ENCODE data around the gene MYOM1. TPM values are rescaled to one million over a fixed set of nuclear protein-coding genes. Genes with fewer than 3 reads are reported as not detected.

The MYOM1 gene
- total and polyA plus RNA-seq, 2 donors from 2014 or later, result 2.1 to 6.8 TPM

GRCh38 chr18:3132700-3133099 is 87.1 kb downstream of the MYOM1 start:
- H3K4me1 ChIP-seq (ENCODE audit: control insufficient read depth in 2 of 3, insufficient read depth in 2 of 3, low read depth in 1 of 3, low read length in 3 of 3), result no peaks in the 10 kb centered on the region
- H3K4me3 ChIP-seq (ENCODE audit: low read length in 3 of 3), result no peak overlapping the region
- no peak overlapping the region for H3K9ac ChIP-seq (ENCODE audit: low read length in 3 of 3)
- H3K9me3 ChIP-seq (ENCODE audit: control insufficient read depth in 2 of 3, insufficient read depth in 1 of 3, low read length in 3 of 3), result no peaks in the 10 kb centered on the region
- no peak overlapping the region for H3K27ac ChIP-seq (ENCODE audit: low read depth in 2 of 2, low read length in 2 of 2)
- no peaks in the 10 kb centered on the region for H3K36me3 ChIP-seq (ENCODE audit: control insufficient read depth in 2 of 3, insufficient read depth in 3 of 3, low read length in 3 of 3)
- H3K27me3 ChIP-seq (ENCODE audit: control insufficient read depth, insufficient read depth, low read length), result no peaks in the 10 kb centered on the region
- TF ChIP-seq CTCF (IDR thresholded peaks at IDR 0.05; ENCODE audit: borderline replicate concordance, extremely low read depth, insufficient read depth), result no peak
- FAIRE-seq, result no peak
- no peak for DNase-seq
- intact Hi-C loops (cut with DNase I), result no loop called here

GRCh38 chr18:3130344-3130743 is 89.4 kb downstream of the MYOM1 start:
- H3K27me3 ChIP-seq (ENCODE audit: control insufficient read depth, insufficient read depth, low read length), result no peaks in the 10 kb centered on the region
- no peak overlapping the region for H3K27ac ChIP-seq (ENCODE audit: low read depth in 2 of 2, low read length in 2 of 2)
- FAIRE-seq (no peak), DNase-seq (no peak)
- no peaks in the 10 kb centered on the region for H3K36me3 ChIP-seq (ENCODE audit: control insufficient read depth in 2 of 3, insufficient read depth in 3 of 3, low read length in 3 of 3)
- H3K4me3 ChIP-seq (ENCODE audit: low read length in 3 of 3), result no peak overlapping the region
- no peak for TF ChIP-seq CTCF (IDR thresholded peaks at IDR 0.05; ENCODE audit: borderline replicate concordance, extremely low read depth, insufficient read depth)
- no peaks in the 10 kb centered on the region for H3K9me3 ChIP-seq (ENCODE audit: control insufficient read depth in 2 of 3, insufficient read depth in 1 of 3, low read length in 3 of 3)
- H3K9ac ChIP-seq (ENCODE audit: low read length in 3 of 3), result no peak overlapping the region
- no peaks in the 10 kb centered on the region for H3K4me1 ChIP-seq (ENCODE audit: control insufficient read depth in 2 of 3, insufficient read depth in 2 of 3, low read depth in 1 of 3, low read length in 3 of 3)
- intact Hi-C loops (cut with DNase I), result no loop called here

- intact Hi-C loops (cut with DNase I), result no loop called here
- Histone ChIP-seq H3K4me1 (ENCODE audit: control insufficient read depth in 2 of 3, insufficient read depth in 2 of 3, low read depth in 1 of 3, low read length in 3 of 3) (no peaks in the 10 kb centered on the region), H3K36me3 (ENCODE audit: control insufficient read depth in 2 of 3, insufficient read depth in 3 of 3, low read length in 3 of 3) (no peaks in the 10 kb centered on the region), H3K4me3 (ENCODE audit: low read length in 3 of 3) (no peak overlapping the region), H3K27me3 (ENCODE audit: control insufficient read depth, insufficient read depth, low read length) (no peaks in the 10 kb centered on the region), H3K9me3 (ENCODE audit: control insufficient read depth in 2 of 3, insufficient read depth in 1 of 3, low read length in 3 of 3) (no peaks in the 10 kb centered on the region), H3K9ac (ENCODE audit: low read length in 3 of 3) (no peak overlapping the region), H3K27ac (ENCODE audit: low read depth in 2 of 2, low read length in 2 of 2) (no peak overlapping the region)
- DNase-seq (peak; percentile 89 to 97 (median 91)), FAIRE-seq (no peak)
- peak; percentile 62 for TF ChIP-seq CTCF (IDR thresholded peaks at IDR 0.05; ENCODE audit: borderline replicate concordance, extremely low read depth, insufficient read depth)
Measured at GRCh38 chr18:3129053-3129864, 90.5 kb downstream of the MYOM1 start.

Measured in kidney (tissue), 14 donors.